NCI-H2171 treated with DMSO at 0.1 percent for 48 hours (cell line): Measurements from ENCODE around the gene CABLES1.
"Not testable (repeated sequence)": the region's sequence is repeated elsewhere in the genome, so short reads cannot be mapped to it uniquely, and the experiment has no call there.

Experiments
- DNase-seq: peaks from one replicate; lab custom pipeline; 2025; lab: John Stamatoyannopoulos, UW

Gene CABLES1

GRCh38 chr18:23142251-23142929 is 7.1 kb downstream of the CABLES1 start:
- DNase-seq, result no peak

GRCh38 chr18:23143016-23143814 is 7.9 kb downstream of the CABLES1 start:
- DNase-seq, result peak; percentile 13

GRCh38 chr18:23143815-23144261 is 8.6 kb downstream of the CABLES1 start:
- no peak for DNase-seq

GRCh38 chr18:23144640-23145039 is 9.4 kb downstream of the CABLES1 start:
- DNase-seq, result no peak

GRCh38 chr18:23145621-23146020 is 10.3 kb downstream of the CABLES1 start:
- no peak for DNase-seq

- no peak for DNase-seq
These were observed 11.7 kb downstream of the CABLES1 start for GRCh38 chr18:23146861-23147469.

- no peak for DNase-seq
These were observed 13.1 kb downstream of the CABLES1 start for GRCh38 chr18:23148382-23148781.

GRCh38 chr18:23149570-23149969 is 14.3 kb downstream of the CABLES1 start:
- no peak for DNase-seq

GRCh38 chr18:23151414-23152099 is 16.3 kb downstream of the CABLES1 start:
- peak; percentile 20 for DNase-seq

- DNase-seq, result no peak
These were observed 18.7 kb downstream of the CABLES1 start for GRCh38 chr18:23154030-23154429.

GRCh38 chr18:23154823-23155500 is 19.7 kb downstream of the CABLES1 start:
- DNase-seq, result no peak

- no peak for DNase-seq
These were observed 20.3 kb downstream of the CABLES1 start for GRCh38 chr18:23155537-23155936.

GRCh38 chr18:23156134-23156533 is 20.8 kb downstream of the CABLES1 start:
- DNase-seq, result no peak

- DNase-seq, result no peak
These were observed 22.8 kb downstream of the CABLES1 start for GRCh38 chr18:23158058-23158457.

GRCh38 chr18:23158884-23159283 is 23.6 kb downstream of the CABLES1 start:
- DNase-seq, result not testable (repeated sequence)

- DNase-seq, result no peak
These were observed 24.1 kb downstream of the CABLES1 start for GRCh38 chr18:23159344-23159743.

- no peak for DNase-seq
These were observed 27.2 kb downstream of the CABLES1 start for GRCh38 chr18:23162473-23162872.

GRCh38 chr18:23163786-23164533 is 28.7 kb downstream of the CABLES1 start:
- DNase-seq, result no peak

- DNase-seq, result no peak
These were observed 30.2 kb downstream of the CABLES1 start for GRCh38 chr18:23165271-23166068.

- DNase-seq, result no peak
These were observed 31.7 kb downstream of the CABLES1 start for GRCh38 chr18:23166891-23167541.
